ENCODE data around the gene SLC2A6. TPM values are rescaled to one million over a fixed set of nuclear protein-coding genes. Genes with fewer than 3 reads are reported as not detected.

Gene SLC2A6
- polyA plus RNA-seq, 1 of the 3 experiments (the other 2 are of a cell fraction) = 5.2 TPM

DNA sequence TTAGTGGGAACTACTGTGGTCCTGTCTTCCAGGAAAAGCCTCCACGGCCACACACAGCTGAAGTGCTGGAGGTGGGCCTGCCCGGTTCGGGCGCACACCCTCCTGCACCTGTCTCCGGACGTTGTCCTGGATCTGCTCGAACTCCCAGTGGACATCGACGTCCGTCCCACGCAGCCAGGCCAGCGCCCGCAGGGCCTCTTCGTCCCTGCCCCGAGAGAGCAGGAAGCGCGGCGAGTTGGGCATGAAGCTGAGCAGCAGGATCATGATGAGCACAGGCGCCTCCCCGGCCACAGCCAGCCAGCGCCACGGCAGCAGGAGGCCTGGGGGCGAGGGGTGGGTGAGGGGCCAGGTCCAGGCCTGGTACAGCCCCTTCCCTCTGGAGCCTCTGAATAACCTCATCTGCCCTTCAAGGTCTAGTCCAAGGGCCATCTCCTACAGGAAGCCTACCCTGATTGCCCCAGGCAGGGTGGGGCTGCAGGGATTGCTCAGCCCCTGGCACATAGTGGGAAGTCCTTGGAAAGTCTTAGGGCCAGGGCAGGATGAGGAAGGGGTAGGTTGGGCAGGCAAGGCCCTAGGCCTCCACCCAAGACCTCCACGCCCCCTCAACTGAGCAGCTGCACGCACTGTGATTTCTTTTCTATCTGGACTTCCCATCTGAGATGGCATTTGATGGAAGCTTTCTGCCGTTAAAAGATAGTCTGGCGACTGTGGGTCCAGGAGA lies 3.4 kb downstream of the SLC2A6 start:
- H3K4me1 ChIP-seq (ENCODE audit: control insufficient read depth in 1 of 2, insufficient read depth in 2 of 2, low read depth in 1 of 2, low read length in 1 of 2) = peaks cover 0 to 29% of the 10 kb centered on the region in 2 experiments; a peak in 1 of 4 replicates
- no peak overlapping the region for H3K4me3 ChIP-seq (ENCODE audit: low read depth in 2 of 2, low read length in 1 of 2)
- no peak overlapping the region for H3K9ac ChIP-seq
- H3K79me2 ChIP-seq (ENCODE audit: insufficient read depth) = peaks cover 12% of the 10 kb centered on the region; the same call in 1 of the 2 replicates
- TF ChIP-seq FOXM1 (IDR thresholded peaks at IDR 0.05; ENCODE audit: low read depth) (no peak), RXRA (IDR thresholded peaks at IDR 0.05; ENCODE audit: borderline replicate concordance, low read depth) (no peak), POLR2AphosphoS5 (IDR thresholded peaks at IDR 0.05; ENCODE audit: low read depth, low read length) (no peak), NFIC (IDR thresholded peaks at IDR 0.05; ENCODE audit: borderline replicate concordance) (no peak), NRF1 (IDR thresholded peaks at IDR 0.05; ENCODE audit: low read depth, low read length) (no peak), EZH2phosphoT487 (IDR thresholded peaks at IDR 0.05; ENCODE audit: borderline replicate concordance, low read depth) (no peak), EP300 (IDR thresholded peaks at IDR 0.05; ENCODE audit: borderline replicate concordance in 1 of 2, low read depth in 1 of 2, low read length in 1 of 2) (no peak), MXI1 (IDR thresholded peaks at IDR 0.05; ENCODE audit: low read depth, low read length) (no peak), SMC3 (IDR thresholded peaks at IDR 0.05; ENCODE audit: low read depth, low read length) (no peak), TCF12 (IDR thresholded peaks at IDR 0.05) (no peak)
- TF ChIP-seq, protein P1, sequence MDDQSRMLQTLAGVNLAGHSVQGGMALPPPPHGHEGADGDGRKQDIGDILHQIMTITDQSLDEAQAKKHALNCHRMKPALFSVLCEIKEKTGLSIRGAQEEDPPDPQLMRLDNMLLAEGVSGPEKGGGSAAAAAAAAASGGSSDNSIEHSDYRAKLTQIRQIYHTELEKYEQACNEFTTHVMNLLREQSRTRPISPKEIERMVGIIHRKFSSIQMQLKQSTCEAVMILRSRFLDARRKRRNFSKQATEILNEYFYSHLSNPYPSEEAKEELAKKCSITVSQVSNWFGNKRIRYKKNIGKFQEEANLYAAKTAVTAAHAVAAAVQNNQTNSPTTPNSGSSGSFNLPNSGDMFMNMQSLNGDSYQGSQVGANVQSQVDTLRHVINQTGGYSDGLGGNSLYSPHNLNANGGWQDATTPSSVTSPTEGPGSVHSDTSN (IDR thresholded peaks at IDR 0.05) = no peak
- TF ChIP-seq, protein P2, sequence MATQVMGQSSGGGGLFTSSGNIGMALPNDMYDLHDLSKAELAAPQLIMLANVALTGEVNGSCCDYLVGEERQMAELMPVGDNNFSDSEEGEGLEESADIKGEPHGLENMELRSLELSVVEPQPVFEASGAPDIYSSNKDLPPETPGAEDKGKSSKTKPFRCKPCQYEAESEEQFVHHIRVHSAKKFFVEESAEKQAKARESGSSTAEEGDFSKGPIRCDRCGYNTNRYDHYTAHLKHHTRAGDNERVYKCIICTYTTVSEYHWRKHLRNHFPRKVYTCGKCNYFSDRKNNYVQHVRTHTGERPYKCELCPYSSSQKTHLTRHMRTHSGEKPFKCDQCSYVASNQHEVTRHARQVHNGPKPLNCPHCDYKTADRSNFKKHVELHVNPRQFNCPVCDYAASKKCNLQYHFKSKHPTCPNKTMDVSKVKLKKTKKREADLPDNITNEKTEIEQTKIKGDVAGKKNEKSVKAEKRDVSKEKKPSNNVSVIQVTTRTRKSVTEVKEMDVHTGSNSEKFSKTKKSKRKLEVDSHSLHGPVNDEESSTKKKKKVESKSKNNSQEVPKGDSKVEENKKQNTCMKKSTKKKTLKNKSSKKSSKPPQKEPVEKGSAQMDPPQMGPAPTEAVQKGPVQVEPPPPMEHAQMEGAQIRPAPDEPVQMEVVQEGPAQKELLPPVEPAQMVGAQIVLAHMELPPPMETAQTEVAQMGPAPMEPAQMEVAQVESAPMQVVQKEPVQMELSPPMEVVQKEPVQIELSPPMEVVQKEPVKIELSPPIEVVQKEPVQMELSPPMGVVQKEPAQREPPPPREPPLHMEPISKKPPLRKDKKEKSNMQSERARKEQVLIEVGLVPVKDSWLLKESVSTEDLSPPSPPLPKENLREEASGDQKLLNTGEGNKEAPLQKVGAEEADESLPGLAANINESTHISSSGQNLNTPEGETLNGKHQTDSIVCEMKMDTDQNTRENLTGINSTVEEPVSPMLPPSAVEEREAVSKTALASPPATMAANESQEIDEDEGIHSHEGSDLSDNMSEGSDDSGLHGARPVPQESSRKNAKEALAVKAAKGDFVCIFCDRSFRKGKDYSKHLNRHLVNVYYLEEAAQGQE (IDR thresholded peaks at IDR 0.05; ENCODE audit: low read depth, low read length) = no peak
- WGBS (ENCODE audit: low lambda C conversion rate) = 83% methylated on average over 8 of the region's 27 CpGs
- H2AFZ ChIP-seq (ENCODE audit: low read depth) = no peak overlapping the region
- ChIA-PET CTCF (interaction anchor here (1.0 to 1.6 kb wide), 4 partner anchors 10 to 31 kb away, joined by 3 to 7 read pairs (median 4); no protein-coding TSS in a partner anchor), POLR2A (no interaction called here)
- H3F3A ChIP-seq (replicated peaks; ENCODE audit: insufficient read depth) = no peaks in the 10 kb centered on the region
- peaks cover 0 to 23% of the 10 kb centered on the region in 2 experiments for H3K36me3 ChIP-seq (replicated peaks in 1 of 2; ENCODE audit: control insufficient read depth in 1 of 2, insufficient read depth in 2 of 2, low read length in 1 of 2)
- H4K20me1 ChIP-seq (ENCODE audit: insufficient read depth) = no peaks in the 10 kb centered on the region
- no peak for DNase-seq
- H3K27ac ChIP-seq (ENCODE audit: low read depth in 2 of 2, low read length in 1 of 2) = no peak overlapping the region; a peak in 1 of 4 replicates
- no peaks in the 10 kb centered on the region for H3K27me3 ChIP-seq (ENCODE audit: insufficient read depth)
- H3K4me2 ChIP-seq = no peak overlapping the region
- H3K9me2 ChIP-seq = no peaks in the 10 kb centered on the region
- no peaks in the 10 kb centered on the region for H3K9me3 ChIP-seq

Data from SK-N-SH (cell line).